ENCODE results near the gene PSMB11.

Gene PSMB11

GRCh38 chr14:23068789-23069412 is 26.9 kb downstream of the PSMB11 start:
- H3K27me3 ChIP-seq (ENCODE audit: control insufficient read depth, insufficient read depth, low read length), result no peaks in the 10 kb centered on the region
- H3K4me3 ChIP-seq (ENCODE audit: low read length), result no peak overlapping the region
- H3K4me2 ChIP-seq (ENCODE audit: low read length), result peak overlapping the region; percentile 71
- no peak overlapping the region for H3K9ac ChIP-seq (ENCODE audit: low read depth, low read length)
- peaks cover 37% of the 10 kb centered on the region for H3K4me1 ChIP-seq (ENCODE audit: control insufficient read depth, insufficient read depth, low read length)
- H3K9me3 ChIP-seq (replicated peaks; ENCODE audit: low read length), result no peaks in the 10 kb centered on the region
- peaks cover 58% of the 10 kb centered on the region for H3K36me3 ChIP-seq (ENCODE audit: insufficient read depth, low read length)

GRCh38 chr14:23069413-23069806 is 27.4 kb downstream of the PSMB11 start:
- Histone ChIP-seq H3K36me3 (ENCODE audit: insufficient read depth, low read length) (peaks cover 58% of the 10 kb centered on the region), H3K4me3 (ENCODE audit: low read length) (peak overlapping the region; percentile 37), H3K4me1 (ENCODE audit: control insufficient read depth, insufficient read depth, low read length) (peaks cover 37% of the 10 kb centered on the region), H3K4me2 (ENCODE audit: low read length) (peak overlapping the region; percentile 71), H3K9me3 (replicated peaks; ENCODE audit: low read length) (no peaks in the 10 kb centered on the region), H3K27me3 (ENCODE audit: control insufficient read depth, insufficient read depth, low read length) (no peaks in the 10 kb centered on the region), H3K9ac (ENCODE audit: low read depth, low read length) (no peak overlapping the region)

GRCh38 chr14:23070262-23071129 is 28.5 kb downstream of the PSMB11 start:
- Histone ChIP-seq H3K36me3 (ENCODE audit: insufficient read depth, low read length) (peaks cover 59% of the 10 kb centered on the region), H3K4me3 (ENCODE audit: low read length) (peak overlapping the region; percentile 92), H3K4me1 (ENCODE audit: control insufficient read depth, insufficient read depth, low read length) (peaks cover 37% of the 10 kb centered on the region), H3K9me3 (replicated peaks; ENCODE audit: low read length) (no peaks in the 10 kb centered on the region), H3K9ac (ENCODE audit: low read depth, low read length) (peak overlapping the region; percentile 97), H3K4me2 (ENCODE audit: low read length) (peak overlapping the region; percentile 91), H3K27me3 (ENCODE audit: control insufficient read depth, insufficient read depth, low read length) (no peaks in the 10 kb centered on the region)

- Histone ChIP-seq H3K36me3 (ENCODE audit: insufficient read depth, low read length) (peaks cover 58% of the 10 kb centered on the region), H3K4me3 (ENCODE audit: low read length) (peak overlapping the region; percentile 92), H3K4me2 (ENCODE audit: low read length) (peak overlapping the region; percentile 91), H3K9me3 (replicated peaks; ENCODE audit: low read length) (no peaks in the 10 kb centered on the region), H3K27me3 (ENCODE audit: control insufficient read depth, insufficient read depth, low read length) (no peaks in the 10 kb centered on the region), H3K4me1 (ENCODE audit: control insufficient read depth, insufficient read depth, low read length) (peaks cover 37% of the 10 kb centered on the region), H3K9ac (ENCODE audit: low read depth, low read length) (peak overlapping the region; percentile 97)
Observed at GRCh38 chr14:23071244-23071920, 29.4 kb downstream of the PSMB11 start.

GRCh38 chr14:23071921-23072539 is 30.0 kb downstream of the PSMB11 start:
- Histone ChIP-seq H3K36me3 (ENCODE audit: insufficient read depth, low read length) (peaks cover 58% of the 10 kb centered on the region), H3K4me2 (ENCODE audit: low read length) (peak overlapping the region; percentile 91), H3K4me3 (ENCODE audit: low read length) (peak overlapping the region; percentile 29), H3K9me3 (replicated peaks; ENCODE audit: low read length) (no peaks in the 10 kb centered on the region), H3K4me1 (ENCODE audit: control insufficient read depth, insufficient read depth, low read length) (peaks cover 37% of the 10 kb centered on the region), H3K27me3 (ENCODE audit: control insufficient read depth, insufficient read depth, low read length) (no peaks in the 10 kb centered on the region), H3K9ac (ENCODE audit: low read depth, low read length) (peak overlapping the region; percentile 97)

GRCh38 chr14:23074906-23075305 is 32.9 kb downstream of the PSMB11 start:
- Histone ChIP-seq H3K9ac (ENCODE audit: low read depth, low read length) (no peak overlapping the region), H3K4me1 (ENCODE audit: control insufficient read depth, insufficient read depth, low read length) (peaks cover 41% of the 10 kb centered on the region), H3K4me3 (ENCODE audit: low read length) (no peak overlapping the region), H3K36me3 (ENCODE audit: insufficient read depth, low read length) (peaks cover 68% of the 10 kb centered on the region), H3K9me3 (replicated peaks; ENCODE audit: low read length) (no peaks in the 10 kb centered on the region), H3K27me3 (ENCODE audit: control insufficient read depth, insufficient read depth, low read length) (no peaks in the 10 kb centered on the region), H3K4me2 (ENCODE audit: low read length) (no peak overlapping the region)

- Histone ChIP-seq H3K36me3 (ENCODE audit: insufficient read depth, low read length) (peaks cover 88% of the 10 kb centered on the region), H3K4me2 (ENCODE audit: low read length) (no peak overlapping the region), H3K4me1 (ENCODE audit: control insufficient read depth, insufficient read depth, low read length) (peaks cover 45% of the 10 kb centered on the region), H3K9me3 (replicated peaks; ENCODE audit: low read length) (no peaks in the 10 kb centered on the region), H3K9ac (ENCODE audit: low read depth, low read length) (no peak overlapping the region), H3K4me3 (ENCODE audit: low read length) (no peak overlapping the region), H3K27me3 (ENCODE audit: control insufficient read depth, insufficient read depth, low read length) (no peaks in the 10 kb centered on the region)
Observed at GRCh38 chr14:23076785-23077408, 34.9 kb downstream of the PSMB11 start.

- Histone ChIP-seq H3K9me3 (replicated peaks; ENCODE audit: low read length) (no peaks in the 10 kb centered on the region), H3K4me1 (ENCODE audit: control insufficient read depth, insufficient read depth, low read length) (peaks cover 39% of the 10 kb centered on the region), H3K4me2 (ENCODE audit: low read length) (peak overlapping the region; percentile 63), H3K4me3 (ENCODE audit: low read length) (peak overlapping the region; percentile 17), H3K9ac (ENCODE audit: low read depth, low read length) (peak overlapping the region; percentile 75), H3K36me3 (ENCODE audit: insufficient read depth, low read length) (peaks cover 82% of the 10 kb centered on the region), H3K27me3 (ENCODE audit: control insufficient read depth, insufficient read depth, low read length) (no peaks in the 10 kb centered on the region)
Observed at GRCh38 chr14:23077962-23078361, 36.0 kb downstream of the PSMB11 start.

- Histone ChIP-seq H3K27me3 (ENCODE audit: control insufficient read depth, insufficient read depth, low read length) (no peaks in the 10 kb centered on the region), H3K9ac (ENCODE audit: low read depth, low read length) (peak overlapping the region; percentile 75), H3K36me3 (ENCODE audit: insufficient read depth, low read length) (peaks cover 82% of the 10 kb centered on the region), H3K9me3 (replicated peaks; ENCODE audit: low read length) (no peaks in the 10 kb centered on the region), H3K4me3 (ENCODE audit: low read length) (peak overlapping the region; percentile 24), H3K4me1 (ENCODE audit: control insufficient read depth, insufficient read depth, low read length) (peaks cover 39% of the 10 kb centered on the region), H3K4me2 (ENCODE audit: low read length) (peak overlapping the region; percentile 63)
Observed at GRCh38 chr14:23078692-23079116, 36.7 kb downstream of the PSMB11 start.

- Histone ChIP-seq H3K4me1 (ENCODE audit: control insufficient read depth, insufficient read depth, low read length) (peaks cover 39% of the 10 kb centered on the region), H3K36me3 (ENCODE audit: insufficient read depth, low read length) (peaks cover 76% of the 10 kb centered on the region), H3K4me3 (ENCODE audit: low read length) (peak overlapping the region; percentile 5), H3K9ac (ENCODE audit: low read depth, low read length) (peak overlapping the region; percentile 75), H3K9me3 (replicated peaks; ENCODE audit: low read length) (no peaks in the 10 kb centered on the region), H3K27me3 (ENCODE audit: control insufficient read depth, insufficient read depth, low read length) (no peaks in the 10 kb centered on the region), H3K4me2 (ENCODE audit: low read length) (peak overlapping the region; percentile 60)
Observed at GRCh38 chr14:23079716-23080115, 37.7 kb downstream of the PSMB11 start.

GRCh38 chr14:23080474-23080873 is 38.5 kb downstream of the PSMB11 start:
- Histone ChIP-seq H3K4me2 (ENCODE audit: low read length) (no peak overlapping the region), H3K9ac (ENCODE audit: low read depth, low read length) (peak overlapping the region; percentile 11), H3K9me3 (replicated peaks; ENCODE audit: low read length) (no peaks in the 10 kb centered on the region), H3K27me3 (ENCODE audit: control insufficient read depth, insufficient read depth, low read length) (no peaks in the 10 kb centered on the region), H3K36me3 (ENCODE audit: insufficient read depth, low read length) (peaks cover 76% of the 10 kb centered on the region), H3K4me1 (ENCODE audit: control insufficient read depth, insufficient read depth, low read length) (peaks cover 39% of the 10 kb centered on the region), H3K4me3 (ENCODE audit: low read length) (no peak overlapping the region)

All from skeletal muscle satellite cell (primary cell).